Colonic mucosa (tissue), 4 donors: ENCODE data around the gene SERPINB7. TPM values are rescaled to one million over a fixed set of nuclear protein-coding genes. Genes with fewer than 3 reads are reported as not detected.

Experiments
- DNase-seq: peaks from one replicate; pipeline ENCODE4 v3.0.0-alpha.2; 2020
- H3K27ac ChIP-seq: fragments of 200-600 bp; one replicate; pipeline ENCODE4 v1.8.0; 2021
- H3K27me3 ChIP-seq: fragments of 200-600 bp; one replicate; pipeline ENCODE4 v1.8.0; 2021
- H3K36me3 ChIP-seq: fragments of 200-600 bp; one replicate; pipeline ENCODE4 v1.8.0; 2021
- H3K4me1 ChIP-seq: fragments of 200-600 bp; one replicate; pipeline ENCODE4 v1.8.0; 2021; ENCODE audit warnings: mild to moderate bottlenecking
- H3K4me3 ChIP-seq: fragments of 200-600 bp; one replicate; pipeline ENCODE4 v1.8.0; 2021
- H3K9ac ChIP-seq, 2 donors: one replicate each; pipeline ENCODE4 v1.7.0; 2013; ENCODE audit warnings: control low read depth in 2 of 2, low read depth in 2 of 2, low read length in 2 of 2
- H3K9me3 ChIP-seq: fragments of 200-600 bp; one replicate; pipeline ENCODE4 v1.8.0; 2021
- CTCF ChIP-seq: fragments of 200-600 bp; IDR thresholded peaks from one replicate; pipeline ENCODE4 v1.8.0; 2022; ENCODE audit warnings: antibody characterized with exemption, mild to moderate bottlenecking
- intact Hi-C: fragments of 100-400 bp; cut with DNase I; formaldehyde crosslinking; loops from one replicate; pipeline ENCODE4 v1.14.1; 2022
- total RNA-seq, 2 donors: library from RNA; stranded (reverse); fragmentation: NEBNext Ultra II Directional in 1 of 2; extraction: Animal tissue kit (Norgen Biotek cat#: 25700) in 1 of 2; gene quantifications; one replicate each; pipeline ENCODE4 v1.2.1, GENCODE V29; 2021
- donor health status: healthy.
- donor health status: DM: no; HTN: no; CAD: no.
- donor health status: DM: no; HTN: no; CAD: no.

The SERPINB7 gene
- total RNA-seq, 2 donors from 2014 or later = not detected

GRCh38 chr18:63788447-63789096, 13.4 kb downstream of the SERPINB7 start:
- TF ChIP-seq CTCF = no peak
- Histone ChIP-seq H3K27ac (no peak overlapping the region), H3K4me1 (no peaks in the 10 kb centered on the region), H3K9me3 (no peaks in the 10 kb centered on the region), H3K27me3 (no peaks in the 10 kb centered on the region), H3K9ac (no peak overlapping the region), H3K4me3 (no peak overlapping the region), H3K36me3 (no peaks in the 10 kb centered on the region)
- intact Hi-C loops = no loop called here
- DNase-seq = no peak

GRCh38 chr18:63789327-63789726, 14.1 kb downstream of the SERPINB7 start:
- H3K9me3 ChIP-seq = no peaks in the 10 kb centered on the region
- no peak overlapping the region for H3K4me3 ChIP-seq
- H3K4me1 ChIP-seq = no peaks in the 10 kb centered on the region
- no peak for TF ChIP-seq CTCF
- no peak for DNase-seq
- intact Hi-C loops = no loop called here
- H3K27ac ChIP-seq = no peak overlapping the region
- H3K27me3 ChIP-seq = no peaks in the 10 kb centered on the region
- no peak overlapping the region for H3K9ac ChIP-seq
- H3K36me3 ChIP-seq = no peaks in the 10 kb centered on the region

DNA sequence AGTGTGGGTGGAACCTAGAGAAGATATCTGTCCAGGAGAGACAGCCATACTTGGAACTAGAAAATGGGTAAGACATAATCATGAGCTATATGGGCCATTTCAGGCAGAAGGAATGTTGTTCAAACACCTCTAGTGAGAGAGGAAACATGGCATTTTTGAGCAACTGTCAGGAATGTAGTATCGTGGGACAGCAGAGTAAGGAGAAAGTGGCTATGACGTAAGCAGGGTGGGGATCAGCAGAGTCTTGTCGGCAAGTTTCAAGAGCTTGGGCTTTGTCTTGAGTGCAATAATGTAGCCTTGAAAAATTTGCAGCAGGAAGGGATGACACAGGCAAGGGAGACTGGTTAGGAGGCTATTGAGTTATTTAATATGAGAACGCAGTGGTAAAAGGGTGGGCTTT, 20.4 kb downstream of the SERPINB7 start:
- Histone ChIP-seq H3K9me3 (no peaks in the 10 kb centered on the region), H3K4me1 (no peaks in the 10 kb centered on the region), H3K27ac (no peak overlapping the region), H3K36me3 (no peaks in the 10 kb centered on the region), H3K9ac (no peak overlapping the region), H3K4me3 (no peak overlapping the region), H3K27me3 (no peaks in the 10 kb centered on the region)
- no peak for TF ChIP-seq CTCF
- intact Hi-C loops = no loop called here
- DNase-seq = no peak

- H3K9me3 ChIP-seq = no peaks in the 10 kb centered on the region
- H3K4me3 ChIP-seq = no peak overlapping the region
- intact Hi-C loops = no loop called here
- H3K27ac ChIP-seq = no peak overlapping the region
- no peaks in the 10 kb centered on the region for H3K36me3 ChIP-seq
- no peaks in the 10 kb centered on the region for H3K4me1 ChIP-seq
- no peak overlapping the region for H3K9ac ChIP-seq
- DNase-seq = no peak
- no peak for TF ChIP-seq CTCF
- no peaks in the 10 kb centered on the region for H3K27me3 ChIP-seq
These were observed 24.0 kb downstream of the SERPINB7 start for GRCh38 chr18:63799189-63799588.

DNA sequence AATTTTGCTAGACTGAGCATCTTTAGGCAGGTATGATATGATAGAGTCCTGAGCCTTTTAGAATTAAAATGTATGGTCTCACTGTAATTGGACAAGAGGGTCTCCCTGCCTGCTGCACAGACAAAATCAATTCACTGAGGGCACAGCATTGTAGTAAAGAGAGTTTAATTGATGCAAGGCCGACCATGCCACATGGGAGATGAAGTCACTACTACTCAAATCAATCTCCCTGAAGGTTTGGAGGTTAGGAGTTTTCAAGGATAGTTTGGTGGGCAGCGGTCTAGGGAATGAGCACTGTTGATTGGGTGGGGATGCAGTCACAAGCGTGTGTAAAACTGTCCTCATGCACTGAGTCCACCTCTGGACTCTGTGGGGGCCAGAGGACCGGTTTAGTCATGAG, 26.1 kb downstream of the SERPINB7 start:
- Histone ChIP-seq H3K4me1 (no peaks in the 10 kb centered on the region), H3K9ac (no peak overlapping the region), H3K9me3 (no peaks in the 10 kb centered on the region), H3K36me3 (no peaks in the 10 kb centered on the region), H3K27me3 (no peaks in the 10 kb centered on the region), H3K4me3 (no peak overlapping the region), H3K27ac (no peak overlapping the region)
- TF ChIP-seq CTCF = no peak
- no peak for DNase-seq
- intact Hi-C loops = loop anchor here (10.0 kb wide), 1 partner anchor 197 kb away; no protein-coding TSS in a partner anchor
